H1 (cell line): ENCODE data around the gene HERC3. TPM values are rescaled to one million over a fixed set of nuclear protein-coding genes. Genes with fewer than 3 reads are reported as not detected.

ENCODE experiments used
- CTCF ChIA-PET: fragments of 300-600 bp; sonication (Branson Sonifier 250); formaldehyde crosslinking; loops from one replicate; lab custom pipeline; 2021; ENCODE audit not compliant: partially characterized antibody; lab: Charles Lee
- POLR2A ChIA-PET: fragments of 300-600 bp; sonication (Branson Sonifier 250); formaldehyde crosslinking; loops from one replicate; lab custom pipeline; 2021; ENCODE audit warnings: inconsistent platforms; ENCODE audit not compliant: partially characterized antibody; lab: Charles Lee
- DNase-seq, 2 experiments: peaks; one replicate each; pipeline versions ENCODE4 v3.0.0 to v3.0.0-alpha.2; 2010 to 2022; ENCODE audit warnings: low spot score in 2 of 2, low read depth in 1 of 2, mixed read lengths in 1 of 2
- FAIRE-seq: peaks from 2 replicates; lab custom pipeline; 2011; peaks lifted over from hg19 to GRCh38; lab: Jason Lieb, UNC
- H2AFZ ChIP-seq: 2 replicates; pipeline ENCODE4 v1.8.1; 2012; ENCODE audit warnings: low read length, inconsistent platforms
- H2AK5ac ChIP-seq: 2 replicates; pipeline ENCODE4 v1.6.1; 2013; ENCODE audit warnings: low read depth, low read length
- H2BK120ac ChIP-seq: replicated peaks from 2 replicates; pipeline ENCODE3; 2013; ENCODE audit warnings: low read depth, low read length, inconsistent platforms
- H2BK12ac ChIP-seq: 2 replicates; pipeline ENCODE4 v1.6.1; 2013; ENCODE audit warnings: low read depth, low read length
- H2BK15ac ChIP-seq: 2 replicates; pipeline ENCODE4 v1.6.1; 2013; ENCODE audit warnings: low read length
- H2BK20ac ChIP-seq: 2 replicates; pipeline ENCODE4 v1.6.1; 2013; ENCODE audit warnings: low read length
- H2BK5ac ChIP-seq: 2 replicates; pipeline ENCODE4 v1.6.1; 2013; ENCODE audit warnings: low read depth, low read length
- H3K14ac ChIP-seq: 2 replicates; pipeline ENCODE4 v1.6.1; 2013; ENCODE audit warnings: inconsistent platforms; ENCODE audit not compliant: insufficient read length
- H3K18ac ChIP-seq: 2 replicates; pipeline ENCODE4 v1.6.1; 2013; ENCODE audit warnings: low read length; ENCODE audit errors: extremely low read depth
- H3K23ac ChIP-seq: 2 replicates; pipeline ENCODE4 v1.6.1; 2013; ENCODE audit warnings: inconsistent platforms; ENCODE audit not compliant: insufficient read length
- H3K23me2 ChIP-seq: 2 replicates; pipeline ENCODE4 v1.6.1; 2013; ENCODE audit warnings: low read depth, low read length
- H3K27ac ChIP-seq: 2 replicates; pipeline ENCODE4 v1.6.1; 2011; ENCODE audit warnings: low read depth, low read length, inconsistent platforms
- H3K27me3 ChIP-seq, 4 experiments: replicated peaks in 1 of 4; 1 replicate in 1 of 4; 2 replicates in 3 of 4; pipeline versions ENCODE4 v1.6.1 to v1.8.1; 2011 to 2013; ENCODE audit warnings: low read length in 3 of 4, mild to moderate bottlenecking in 3 of 4, inconsistent platforms in 2 of 4, mixed read lengths in 2 of 4, moderate library complexity in 1 of 4; ENCODE audit not compliant: control insufficient read depth in 3 of 4, insufficient read depth in 3 of 4; ENCODE audit errors: extremely low read depth in 1 of 4
- H3K36me3 ChIP-seq, 4 experiments: 2 replicates each; pipeline versions ENCODE4 v1.6.1 to v1.8.1; 2011 to 2013; ENCODE audit warnings: mild to moderate bottlenecking in 4 of 4, low read length in 3 of 4, moderate library complexity in 2 of 4, control low read depth in 1 of 4, inconsistent platforms in 1 of 4; ENCODE audit not compliant: insufficient read depth in 4 of 4, control insufficient read depth in 2 of 4
- H3K4ac ChIP-seq: replicated peaks from 2 replicates; pipeline ENCODE3; 2013; ENCODE audit warnings: low read length, low read depth, mixed read lengths, inconsistent platforms; ENCODE audit not compliant: insufficient read length
- H3K4me1 ChIP-seq, 4 experiments: replicated peaks in 1 of 4; 1 replicate in 1 of 4; 2 replicates in 3 of 4; pipeline versions ENCODE4 v1.6.1 to v1.8.1; 2011 to 2013; ENCODE audit warnings: low read length in 3 of 4, inconsistent platforms in 2 of 4, mixed read lengths in 1 of 4; ENCODE audit not compliant: insufficient read depth in 4 of 4, control insufficient read depth in 3 of 4
- H3K4me2 ChIP-seq, 2 experiments: 2 replicates each; pipeline versions ENCODE4 v1.6.1 to v1.8.1; 2011 to 2013; ENCODE audit warnings: low read depth in 2 of 2, low read length in 2 of 2, control low read depth in 1 of 2, inconsistent platforms in 1 of 2, mild to moderate bottlenecking in 1 of 2; ENCODE audit not compliant: insufficient read depth in 1 of 2
- H3K4me3 ChIP-seq, 4 experiments: fragments of 200-600, 300-600 bp in 1 of 4; sonication (generic), shearing (Covaris generic), sonication (Bioruptor Twin) in 1 of 4; 2 replicates each; pipeline versions ENCODE4 v1.5.1 to v1.8.1; 2011 to 2016; ENCODE audit warnings: low read length in 4 of 4, low read depth in 3 of 4, control low read depth in 2 of 4, inconsistent platforms in 2 of 4, mild to moderate bottlenecking in 2 of 4, mixed read lengths in 1 of 4, moderate library complexity in 1 of 4; ENCODE audit not compliant: insufficient read depth in 2 of 4; ENCODE audit errors: extremely low read depth in 1 of 4
- H3K56ac ChIP-seq: replicated peaks from 2 replicates; pipeline ENCODE3; 2013; ENCODE audit warnings: low read depth, mild to moderate bottlenecking, mixed read lengths, low read length, inconsistent platforms; ENCODE audit not compliant: insufficient read length
- H3K79me1 ChIP-seq: 2 replicates; pipeline ENCODE4 v1.6.1; 2013; ENCODE audit warnings: low read depth, low read length, control low read depth
- H3K79me2 ChIP-seq, 2 experiments: 2 replicates each; pipeline versions ENCODE4 v1.6.1 to v1.8.1; 2012 to 2013; ENCODE audit warnings: low read length in 2 of 2, mild to moderate bottlenecking in 2 of 2, inconsistent platforms in 1 of 2; ENCODE audit not compliant: insufficient read depth in 2 of 2, control insufficient read depth in 1 of 2
- H3K9ac ChIP-seq, 4 experiments: replicated peaks in 1 of 4; 1 replicate in 1 of 4; 2 replicates in 3 of 4; pipeline versions ENCODE4 v1.6.1 to v1.8.1; 2011 to 2013; ENCODE audit warnings: low read depth in 3 of 4, low read length in 3 of 4, control low read depth in 2 of 4, mild to moderate bottlenecking in 2 of 4, moderate library complexity in 2 of 4, inconsistent platforms in 1 of 4; ENCODE audit errors: extremely low read depth in 1 of 4
- H3K9me3 ChIP-seq, 2 experiments: 2 replicates each; pipeline versions ENCODE4 v1.6.1 to v1.8.1; 2012 to 2013; ENCODE audit warnings: mild to moderate bottlenecking in 2 of 2, moderate library complexity in 2 of 2, control low read depth in 1 of 2, inconsistent platforms in 1 of 2, low read depth in 1 of 2, low read length in 1 of 2, mixed read lengths in 1 of 2; ENCODE audit not compliant: insufficient read depth in 2 of 2
- H4K20me1 ChIP-seq, 2 experiments: replicated peaks in 1 of 2; 2 replicates each; pipeline versions ENCODE3 to v1.8.1; 2011 to 2013; ENCODE audit warnings: inconsistent platforms in 2 of 2, low read length in 2 of 2, mild to moderate bottlenecking in 1 of 2; ENCODE audit not compliant: insufficient read depth in 2 of 2, control insufficient read depth in 1 of 2
- H4K5ac ChIP-seq: 2 replicates; pipeline ENCODE4 v1.6.1; 2013; ENCODE audit warnings: low read length, low read depth, mixed read lengths, inconsistent platforms; ENCODE audit not compliant: insufficient read length
- H4K8ac ChIP-seq: 2 replicates; pipeline ENCODE4 v1.8.0; 2013; ENCODE audit warnings: mild to moderate bottlenecking, moderate library complexity, low read length, inconsistent platforms; ENCODE audit not compliant: insufficient read depth; ENCODE audit errors: extremely low read depth
- H4K91ac ChIP-seq: replicated peaks from 2 replicates; pipeline ENCODE3; 2013; ENCODE audit warnings: low read length, mixed read lengths, inconsistent platforms; ENCODE audit not compliant: insufficient read length
- ASH2L ChIP-seq: fragments of 200-600, 300-600 bp; sonication (generic); IDR thresholded peaks from one replicate; pipeline ENCODE4 v1.7.1; 2017; ENCODE audit warnings: low read length
- CBX5 ChIP-seq: fragments of 300-800, 300-1000 bp; sonication (generic); IDR thresholded peaks from 2 replicates; pipeline ENCODE4 v1.7.1; 2016; ENCODE audit warnings: antibody characterized with exemption, low read length, low read depth
- EGR1 ChIP-seq: IDR thresholded peaks from 2 replicates; pipeline ENCODE4 v1.6.1; 2011; ENCODE audit warnings: low read depth, low read length, borderline replicate concordance
- EP300 ChIP-seq, 2 experiments: IDR thresholded peaks; 1 replicate in 1 of 2; 2 replicates in 1 of 2; pipeline ENCODE4 v1.6.1; 2011 to 2012; ENCODE audit warnings: low read depth in 2 of 2, low read length in 2 of 2, mild to moderate bottlenecking in 2 of 2, borderline replicate concordance in 1 of 2, inconsistent platforms in 1 of 2, moderate library complexity in 1 of 2
- RFX5 ChIP-seq: IDR thresholded peaks from 2 replicates; pipeline ENCODE4 v1.6.1; 2011; ENCODE audit warnings: low read depth, low read length, improper control_type of control experiment, borderline replicate concordance
- SAP30 ChIP-seq: fragments of 300-600 bp; sonication (generic); IDR thresholded peaks from 2 replicates; pipeline ENCODE4 v1.7.1; 2012; ENCODE audit warnings: low read length, moderate library complexity, mild to moderate bottlenecking, inconsistent platforms; ENCODE audit not compliant: insufficient read depth, insufficient replicate concordance
- TCF12 ChIP-seq: IDR thresholded peaks from 2 replicates; pipeline ENCODE4 v1.6.1; 2011; ENCODE audit warnings: low read depth, mild to moderate bottlenecking, low read length
- TEAD4 ChIP-seq: IDR thresholded peaks from 2 replicates; pipeline ENCODE4 v1.6.1; 2012; ENCODE audit warnings: low read depth, low read length, inconsistent platforms, mixed read lengths
- WGBS, 2 experiments: shearing (Covaris generic) in 1 of 2; methylation state at CpG; one replicate each; pipeline versions ENCODE4 v1.1.6 to v1.1.7; 2013 to 2015; ENCODE audit warnings: low lambda C conversion rate in 2 of 2, mixed read lengths in 2 of 2, inconsistent platforms in 1 of 2, low coverage in 1 of 2, missing lambda C conversion rate in 1 of 2; ENCODE audit not compliant: insufficient replicate concordance in 2 of 2, insufficient coverage in 1 of 2, insufficient read length in 1 of 2; ENCODE audit errors: extremely low coverage in 1 of 2, missing lambda C conversion rate in 1 of 2; 5-methylcytosine and 5-hydroxymethylcytosine counted together
- polyA plus RNA-seq, 7 experiments: library from polyadenylated mRNA; depleted of rRNA in 3 of 7; stranded (reverse) in 5 of 7; unstranded in 2 of 7; fragments of >200 nt in 5 of 7; fragments of 200-250 nt in 2 of 7; gene quantifications; 1 replicate in 5 of 7; 2 replicates in 1 of 7; 4 replicates in 1 of 7; pipeline versions ENCODE4 v1.2.1 to v1.2.3, GENCODE V29; 2011 to 2013; ENCODE audit warnings: missing spikeins in 2 of 7, mixed read lengths in 2 of 7
- total RNA-seq: library from RNA; stranded (reverse); fragmentation: NEBNext Ultra II Directional; extraction: Animal tissue kit (Norgen Biotek cat#: 25700); gene quantifications from 2 replicates; pipeline ENCODE4 v1.2.1, GENCODE V29; 2021

Gene HERC3
- total and polyA plus RNA-seq, 2 of the 8 experiments (the other 6 are each of a cell fraction or from before 2014, with no cell fraction given) = 1.4 to 5.7 TPM

DNA sequence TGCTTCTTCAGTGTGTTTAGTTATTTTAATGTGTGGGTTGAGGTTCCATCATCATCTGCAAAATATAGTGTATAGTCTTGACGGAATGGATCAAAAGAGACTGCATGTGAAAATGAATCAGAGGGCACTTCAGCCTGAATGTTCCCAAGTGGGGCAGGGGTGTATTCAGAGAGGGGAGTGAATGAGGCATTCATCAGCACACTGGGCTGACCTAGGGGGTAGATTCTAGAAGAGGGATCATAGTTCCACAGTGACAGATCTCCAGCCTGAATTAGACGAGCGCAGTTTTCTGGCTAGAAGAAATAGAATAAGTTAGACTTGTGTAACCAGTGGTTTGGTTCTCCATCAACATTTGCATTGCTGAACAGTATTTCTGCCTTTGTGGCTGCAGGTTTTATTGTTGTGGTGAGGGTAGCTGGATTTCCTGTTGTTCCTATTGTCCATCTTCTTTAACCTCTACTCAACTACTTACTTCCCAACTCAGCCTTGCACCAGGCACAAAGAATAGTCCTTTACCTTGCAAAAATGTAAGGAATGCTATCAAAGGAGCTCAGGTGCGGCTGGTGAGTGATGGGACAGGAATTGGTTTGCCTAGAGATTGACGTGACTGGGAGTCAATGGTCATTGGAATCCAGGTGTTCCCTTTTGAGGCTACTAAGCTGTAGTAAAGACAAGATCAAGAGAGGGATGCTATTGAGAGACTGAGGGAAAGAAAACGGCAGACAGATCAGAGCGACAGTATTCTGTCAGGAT is 54.4 kb downstream of the HERC3 start:
- Histone ChIP-seq H3K9me3 (peaks cover 0 to 9% of the 10 kb centered on the region in 2 experiments; a peak in 1 of 4 replicates), H2BK5ac (peak overlapping the region; percentile 82; the same call in 1 of the 2 replicates), H3K23me2 (no peaks in the 10 kb centered on the region), H2BK12ac (peak overlapping the region; percentile 20; the same call in 1 of the 2 replicates), H3K18ac (no peak overlapping the region), H3K27me3 (no peaks in the 10 kb centered on the region), H3K23ac (no peak overlapping the region), H3K36me3 (no peaks in the 10 kb centered on the region), H2BK20ac (peak overlapping the region; percentile 67; the same call in 1 of the 2 replicates), H3K27ac (no peak overlapping the region; the same call in 1 of the 2 replicates), H3K4me2 (peak overlapping the region; percentile 34 to 40; a peak in 3 of 4 replicates), H2BK15ac (0 out of 2 replicates have a peak overlapping the region, but pooled peaks have one; percentile 25), H3K56ac (no peak overlapping the region), H3K4me3 (no peak overlapping the region; a peak in 2 of 8 replicates), H3K4me1 (peaks cover 7 to 11% (median 10%) of the 10 kb centered on the region in 4 experiments), H4K20me1 (no peaks in the 10 kb centered on the region), H4K91ac (no peak overlapping the region), H2AFZ (no peak overlapping the region), H2BK120ac (no peak overlapping the region), H3K79me1 (no peaks in the 10 kb centered on the region), H2AK5ac (no peak overlapping the region; the same call in 1 of the 2 replicates), H4K5ac (no peak overlapping the region), H3K9ac (no peak overlapping the region), H3K4ac (no peak overlapping the region), H3K79me2 (no peaks in the 10 kb centered on the region), H3K14ac (no peak overlapping the region), H4K8ac (no peak overlapping the region)
- POLR2A ChIA-PET = interaction anchor here (1.3 to 1.4 kb wide), 2 partner anchors 10 to 33 kb away, joined by 4 read pairs; no protein-coding TSS in a partner anchor
- WGBS, 2 experiments = 56% methylated on average over 7 of the region's 7 CpGs; no CpG with 5 or more reads in 1 of the 2 experiments
- peak; percentile 93 for FAIRE-seq
- CTCF ChIA-PET = interaction anchor here (0.5 to 0.7 kb wide), 2 partner anchors 13 to 105 kb away, joined by 3 to 4 read pairs; no protein-coding TSS in a partner anchor
- TF ChIP-seq TEAD4 (peak; percentile 95), EGR1 (no peak), SAP30 (no peak), CBX5 (no peak), ASH2L (peak; percentile 30), EP300 (IDR thresholded peaks at IDR 0.05; ENCODE audit: borderline replicate concordance in 1 of 2, low read depth in 2 of 2, low read length in 2 of 2) (peak in 1 of 2 experiments; percentile 25; a peak in 1 of 3 replicates), RFX5 (peak; percentile 28; the same call in 1 of the 2 replicates), TCF12 (peak; percentile 84; the same call in 1 of the 2 replicates)
- peak; percentile 51 to 57 for DNase-seq
